Stimulated activated CD8-positive, alpha-beta memory T cell treated with anti-CD3 and anti-CD28 coated beads, Interleukin-2, amount 100 ng/mL, for 48 hours (primary cell): Measurements from ENCODE around the gene AKR1D1.
"Not testable (repeated sequence)": the region's sequence is repeated elsewhere in the genome, so short reads cannot be mapped to it uniquely, and the experiment has no call there.

Source experiments
- DNase-seq, 2 donors: peaks; one replicate each; pipeline ENCODE4 v3.0.0-alpha.2; 2020; ENCODE audit warnings: low read depth in 2 of 2

The AKR1D1 gene

GRCh38 chr7:138076196-138076595 is at the start of gene AKR1D1:
Gene AKR1D1 (plus strand): TSS chr7:138076459. CDS start chr7:138076519, 60 bp downstream.
- no peak for DNase-seq

GRCh38 chr7:138027100-138027499 is 49.2 kb upstream of the AKR1D1 start:
- DNase-seq = no peak

- DNase-seq = no peak
Observed at GRCh38 chr7:138029126-138029525, 47.1 kb upstream of the AKR1D1 start.

GRCh38 chr7:138029941-138030340 is 46.3 kb upstream of the AKR1D1 start:
- no peak for DNase-seq

GRCh38 chr7:138030679-138031351 is 45.4 kb upstream of the AKR1D1 start:
- no peak for DNase-seq

GRCh38 chr7:138032186-138032585 is 44.1 kb upstream of the AKR1D1 start:
- no peak for DNase-seq

- no peak for DNase-seq
Observed at GRCh38 chr7:138032770-138033169, 43.5 kb upstream of the AKR1D1 start.

GRCh38 chr7:138033241-138033640 is 43.0 kb upstream of the AKR1D1 start:
- no peak for DNase-seq

- no peak for DNase-seq
Observed at GRCh38 chr7:138036135-138036534, 40.1 kb upstream of the AKR1D1 start.

- DNase-seq = not testable (repeated sequence)
Observed at GRCh38 chr7:138040063-138040462, 36.2 kb upstream of the AKR1D1 start.

GRCh38 chr7:138044897-138045296 is 31.4 kb upstream of the AKR1D1 start:
- no peak for DNase-seq

- DNase-seq = no peak
Observed at GRCh38 chr7:138047907-138048306, 28.4 kb upstream of the AKR1D1 start.

GRCh38 chr7:138049505-138050116 is 26.6 kb upstream of the AKR1D1 start:
- DNase-seq = no peak

GRCh38 chr7:138051712-138052247 is 24.5 kb upstream of the AKR1D1 start:
- not testable (repeated sequence) for DNase-seq

- no peak for DNase-seq
Observed at GRCh38 chr7:138052696-138053095, 23.6 kb upstream of the AKR1D1 start.

GRCh38 chr7:138055698-138056097 is 20.6 kb upstream of the AKR1D1 start:
- DNase-seq = not testable (repeated sequence)

GRCh38 chr7:138063400-138063799 is 12.9 kb upstream of the AKR1D1 start:
- DNase-seq = no peak

GRCh38 chr7:138064856-138065357 is 11.4 kb upstream of the AKR1D1 start:
- DNase-seq = no peak

- DNase-seq = no peak
Observed at GRCh38 chr7:138065827-138066226, 10.4 kb upstream of the AKR1D1 start.

GRCh38 chr7:138066954-138067394 is 9.3 kb upstream of the AKR1D1 start:
- DNase-seq = no peak

- DNase-seq = no peak
Observed at GRCh38 chr7:138067774-138068173, 8.5 kb upstream of the AKR1D1 start.

- no peak for DNase-seq
Observed at GRCh38 chr7:138070908-138071307, 5.4 kb upstream of the AKR1D1 start.

- no peak for DNase-seq
Observed at GRCh38 chr7:138072726-138073125, 3.5 kb upstream of the AKR1D1 start.
